Mesodermal cell (in vitro differentiated cells): ENCODE data around the gene DDX53.

Experiments
- H3K27ac ChIP-seq: 2 replicates; pipeline ENCODE4 v1.7.0; 2013; ENCODE audit warnings: mild to moderate bottlenecking, low read depth, low read length, moderate library complexity; ENCODE audit not compliant: severe bottlenecking
- H3K36me3 ChIP-seq: 2 replicates; pipeline ENCODE4 v1.7.1; 2013; ENCODE audit warnings: mild to moderate bottlenecking, low read length, moderate library complexity; ENCODE audit not compliant: control insufficient read depth, insufficient read depth
- H3K4me1 ChIP-seq: one replicate; pipeline ENCODE4 v1.7.1; 2013; ENCODE audit warnings: mild to moderate bottlenecking, low read length; ENCODE audit not compliant: insufficient read depth, control insufficient read depth, poor library complexity, severe bottlenecking
- H3K4me3 ChIP-seq: 2 replicates; pipeline ENCODE4 v1.7.0; 2013; ENCODE audit warnings: low read length, control low read depth, mild to moderate bottlenecking; ENCODE audit not compliant: insufficient read depth, poor library complexity, severe bottlenecking; ENCODE audit errors: extremely low read depth
- H3K9me3 ChIP-seq: 2 replicates; pipeline ENCODE4 v1.7.1; 2013; ENCODE audit warnings: mild to moderate bottlenecking, low read length, moderate library complexity; ENCODE audit not compliant: control insufficient read depth
- WGBS, 2 experiments: methylation state at CpG; one replicate each; pipeline ENCODE4 v1.1.5; 2013; ENCODE audit warnings: missing lambda C conversion rate in 2 of 2; ENCODE audit not compliant: insufficient coverage in 2 of 2; 5-methylcytosine and 5-hydroxymethylcytosine counted together

The DDX53 gene

DNA sequence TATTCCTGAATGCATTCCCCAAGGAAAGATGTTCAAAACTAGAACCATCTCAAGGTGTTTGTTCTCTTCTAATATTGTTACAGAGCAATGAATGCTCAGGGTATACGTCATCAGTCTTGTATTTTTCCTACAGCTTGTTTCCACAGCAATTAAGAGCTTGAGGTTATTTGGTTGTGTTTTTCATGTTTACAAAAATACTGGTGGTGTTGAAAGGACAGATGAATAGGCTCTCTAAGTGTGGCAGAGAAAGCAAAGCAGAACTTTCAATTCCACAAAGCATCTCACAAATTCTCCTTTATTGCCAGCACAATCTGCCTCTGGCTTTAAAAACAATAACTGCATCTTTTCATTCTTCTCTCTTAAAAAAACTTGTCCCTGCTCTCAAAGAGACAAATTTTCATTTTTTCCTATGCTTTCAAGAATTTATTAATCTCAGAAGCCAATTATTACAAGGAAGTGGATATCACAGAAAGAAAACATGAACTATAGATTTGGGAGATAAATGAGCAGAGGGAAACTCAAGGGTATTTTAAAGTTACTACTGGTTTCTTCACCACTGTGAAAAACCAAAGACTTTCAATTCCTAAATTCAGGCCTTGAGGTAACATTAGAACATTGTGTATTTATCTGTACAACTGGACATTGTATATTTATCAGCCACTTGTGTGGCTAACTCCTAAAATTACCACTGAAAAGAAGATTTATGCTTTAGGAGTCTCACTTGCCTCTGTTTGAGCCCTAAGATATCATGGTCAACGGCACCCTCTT lies 49.2 kb downstream of the DDX53 start:
- Histone ChIP-seq H3K4me1 (no peaks in the 10 kb centered on the region), H3K4me3 (no peak overlapping the region), H3K27ac (no peak overlapping the region), H3K9me3 (no peaks in the 10 kb centered on the region), H3K36me3 (no peaks in the 10 kb centered on the region)
- WGBS, 2 experiments = no CpG with 5 or more reads among the region's 2 CpGs

- no peaks in the 10 kb centered on the region for H3K4me1 ChIP-seq
- WGBS, 2 experiments = no CpG with 5 or more reads among the region's 3 CpGs
- no peak overlapping the region for H3K4me3 ChIP-seq
- no peaks in the 10 kb centered on the region for H3K36me3 ChIP-seq
- H3K27ac ChIP-seq = no peak overlapping the region
- no peaks in the 10 kb centered on the region for H3K9me3 ChIP-seq
These were observed 52.6 kb downstream of the DDX53 start for GRCh38 chrX:23052324-23052723.
